SU-DHL-6 (cell line): Measurements from ENCODE around the gene SDK1.

Experiments used
- H2AFZ ChIP-seq: fragments of 200-600 bp; sonication (generic); 2 replicates; pipeline ENCODE4 v1.6.1; 2014; ENCODE audit warnings: low read depth, mild to moderate bottlenecking, moderate library complexity, mixed read lengths, antibody characterized with exemption, low read length; ENCODE audit not compliant: severe bottlenecking
- H3F3A ChIP-seq: fragments of 200-600 bp; shearing (Covaris generic); 2 replicates; pipeline ENCODE4 v1.6.0; 2016; ENCODE audit warnings: antibody characterized with exemption, mild to moderate bottlenecking; ENCODE audit not compliant: insufficient read depth
- H3K27ac ChIP-seq: fragments of 200-600 bp; sonication (generic); 2 replicates; pipeline ENCODE4 v1.5.1; 2016; ENCODE audit warnings: low read depth, mild to moderate bottlenecking, low read length, moderate library complexity, mixed read lengths
- H3K27me3 ChIP-seq: fragments of 200-600 bp; sonication (generic), shearing (Covaris generic); 2 replicates; pipeline ENCODE4 v1.6.0; 2014; ENCODE audit warnings: mild to moderate bottlenecking, low read length
- H3K36me3 ChIP-seq: fragments of 200-600 bp; sonication (generic); 2 replicates; pipeline ENCODE4 v1.6.1; 2014; ENCODE audit warnings: mild to moderate bottlenecking, low read length, mixed read lengths
- H3K4me2 ChIP-seq: fragments of 300-600, 200-600 bp; shearing (Covaris generic), sonication (generic); 2 replicates; pipeline ENCODE4 v1.6.0; 2014; ENCODE audit warnings: low read length, low read depth, mild to moderate bottlenecking; ENCODE audit not compliant: poor library complexity, severe bottlenecking
- H3K4me3 ChIP-seq: fragments of 200-600 bp; sonication (generic); 2 replicates; pipeline ENCODE4 v1.5.1; 2014; ENCODE audit warnings: antibody characterized with exemption, low read length, mild to moderate bottlenecking, mixed read lengths; ENCODE audit not compliant: insufficient read depth, poor library complexity, severe bottlenecking
- H3K79me2 ChIP-seq: fragments of 200-600 bp; sonication (generic); 2 replicates; pipeline ENCODE4 v1.6.1; 2014; ENCODE audit warnings: mild to moderate bottlenecking, low read length, moderate library complexity; ENCODE audit not compliant: insufficient read depth
- H3K9ac ChIP-seq: fragments of 200-600 bp; sonication (generic); 2 replicates; pipeline ENCODE4 v1.7.0; 2014; ENCODE audit warnings: mild to moderate bottlenecking, low read length
- H3K9me2 ChIP-seq: fragments of 200-600 bp; sonication (generic); replicated peaks from 2 replicates; pipeline ENCODE4 v1.6.1; 2014; ENCODE audit warnings: low read length; ENCODE audit not compliant: insufficient read depth
- H3K9me3 ChIP-seq: fragments of 200-600 bp; sonication (generic); 2 replicates; pipeline ENCODE4 v1.6.1; 2014; ENCODE audit warnings: low read length, mixed read lengths; ENCODE audit not compliant: insufficient read depth
- H4K20me1 ChIP-seq: fragments of 200-600 bp; sonication (generic); 2 replicates; pipeline ENCODE4 v1.6.1; 2014; ENCODE audit warnings: low read depth, mild to moderate bottlenecking, antibody characterized with exemption, low read length, moderate library complexity, mixed read lengths
- CTCF ChIP-seq: fragments of 200-600 bp; sonication (generic); IDR thresholded peaks from one replicate; pipeline ENCODE4 v1.5.1; 2017; ENCODE audit warnings: antibody characterized with exemption, mild to moderate bottlenecking, low read length, moderate library complexity; ENCODE audit not compliant: insufficient read depth, poor library complexity, severe bottlenecking
- EZH2phosphoT487 ChIP-seq: fragments of 200-600 bp; sonication (generic), shearing (Covaris generic); conservative IDR thresholded peaks from 2 replicates; pipeline ENCODE4 v1.6.1; 2018; ENCODE audit warnings: mild to moderate bottlenecking, antibody characterized with exemption, low read length, moderate library complexity, mixed read lengths

SDK1 gene

GRCh38 chr7:3374239-3374638 lies 73.2 kb downstream of the SDK1 start:
- Histone ChIP-seq H4K20me1 (no peaks in the 10 kb centered on the region), H2AFZ (no peak overlapping the region), H3K9me3 (no peaks in the 10 kb centered on the region), H3K9me2 (no peaks in the 10 kb centered on the region), H3K27me3 (no peaks in the 10 kb centered on the region), H3K4me3 (no peak overlapping the region), H3F3A (no peaks in the 10 kb centered on the region), H3K9ac (no peak overlapping the region), H3K79me2 (no peaks in the 10 kb centered on the region), H3K27ac (no peak overlapping the region), H3K36me3 (no peaks in the 10 kb centered on the region), H3K4me2 (no peak overlapping the region)
- no peak for TF ChIP-seq CTCF
- TF ChIP-seq EZH2phosphoT487: no peak

- H3K9me2 ChIP-seq: no peaks in the 10 kb centered on the region
- H2AFZ ChIP-seq: no peak overlapping the region
- H3K36me3 ChIP-seq: no peaks in the 10 kb centered on the region
- H3K79me2 ChIP-seq: no peaks in the 10 kb centered on the region
- no peaks in the 10 kb centered on the region for H3K9me3 ChIP-seq
- no peak overlapping the region for H3K4me3 ChIP-seq
- H3K4me2 ChIP-seq: no peak overlapping the region
- no peaks in the 10 kb centered on the region for H4K20me1 ChIP-seq
- no peak overlapping the region for H3K27ac ChIP-seq
- H3K27me3 ChIP-seq: no peaks in the 10 kb centered on the region
- no peaks in the 10 kb centered on the region for H3F3A ChIP-seq
- TF ChIP-seq EZH2phosphoT487 (no peak), CTCF (no peak)
- H3K9ac ChIP-seq: no peak overlapping the region
Observed at GRCh38 chr7:3378390-3379150, 77.5 kb downstream of the SDK1 start.

DNA sequence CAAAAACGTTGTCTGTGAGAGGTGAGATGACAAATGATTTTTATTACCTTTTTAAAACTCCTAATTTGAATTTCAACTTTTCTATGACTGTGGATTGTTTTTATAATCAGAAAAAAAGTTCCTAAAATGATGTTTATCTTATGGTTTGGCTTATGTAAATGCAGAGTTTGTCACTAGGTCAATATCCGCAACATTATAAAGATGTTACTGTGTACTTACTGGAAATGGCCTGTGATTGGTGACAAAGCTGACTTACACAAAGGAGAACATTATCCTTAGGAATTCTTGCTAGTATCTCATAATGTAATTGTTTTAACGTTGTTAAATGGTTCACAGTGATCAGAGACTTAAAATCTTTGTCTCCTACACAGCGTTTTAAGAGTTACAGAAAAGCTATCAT lies 79.0 kb downstream of the SDK1 start:
- Histone ChIP-seq H3K4me3 (no peak overlapping the region), H4K20me1 (no peaks in the 10 kb centered on the region), H3K9me2 (no peaks in the 10 kb centered on the region), H3F3A (no peaks in the 10 kb centered on the region), H3K36me3 (no peaks in the 10 kb centered on the region), H3K27ac (no peak overlapping the region), H3K9ac (no peak overlapping the region), H3K4me2 (no peak overlapping the region), H2AFZ (no peak overlapping the region), H3K9me3 (no peaks in the 10 kb centered on the region), H3K79me2 (no peaks in the 10 kb centered on the region), H3K27me3 (no peaks in the 10 kb centered on the region)
- no peak for TF ChIP-seq CTCF
- no peak for TF ChIP-seq EZH2phosphoT487
